ENCODE data around the gene GAS6. TPM values are rescaled to one million over a fixed set of nuclear protein-coding genes. Genes with fewer than 3 reads are reported as not detected.
"Not testable (repeated sequence)": the region's sequence is repeated elsewhere in the genome, so short reads cannot be mapped to it uniquely, and the experiment has no call there.

Gene GAS6
- total and polyA plus RNA-seq, 2 donors (not counting 3 experiments of a cell fraction or from before 2014, with no cell fraction given) = 69.2 to 109 TPM

GRCh38 chr13:113796211-113796963, 67.5 kb downstream of the GAS6 start:
- no peaks in the 10 kb centered on the region for H3K79me2 ChIP-seq (ENCODE audit: control insufficient read depth, insufficient read depth, low read length)
- no peaks in the 10 kb centered on the region for H3K27me3 ChIP-seq (ENCODE audit: control insufficient read depth in 2 of 2, insufficient read depth in 2 of 2, low read length in 2 of 2)
- no peak for TF ChIP-seq POLR2A (IDR thresholded peaks at IDR 0.05; ENCODE audit: low read depth, low read length)
- no peak for TF ChIP-seq MYC (IDR thresholded peaks at IDR 0.05; ENCODE audit: low read depth, low read length)
- no peak for TF ChIP-seq CTCF (IDR thresholded peaks at IDR 0.05; ENCODE audit: extremely low read depth in 1 of 2, insufficient read depth in 1 of 2, low read depth in 1 of 2, low read length in 2 of 2)
- TF ChIP-seq POLR2AphosphoS5 (IDR thresholded peaks at IDR 0.05; ENCODE audit: insufficient read depth, low read depth, low read length) = no peak
- TF ChIP-seq GATA2 (IDR thresholded peaks at IDR 0.05; ENCODE audit: insufficient read depth, insufficient read length, low read depth, low read length) = no peak
- no peak for TF ChIP-seq JUN (IDR thresholded peaks at IDR 0.05; ENCODE audit: borderline replicate concordance, insufficient read depth, insufficient read length, low read depth)
- TF ChIP-seq FOS (IDR thresholded peaks at IDR 0.05; ENCODE audit: borderline replicate concordance, insufficient read depth, low read length) = no peak
- no peak for TF ChIP-seq MAX (IDR thresholded peaks at IDR 0.05; ENCODE audit: insufficient read depth, insufficient read length)
- no peak for TF ChIP-seq EZH2 (IDR thresholded peaks at IDR 0.05; ENCODE audit: borderline replicate concordance, low read depth, low read length, severe bottlenecking)
- intact Hi-C loops (cut with micrococcal nuclease) = no loop called here
- no peak for DNase-seq (ENCODE audit: low read depth, low spot score)
- no peak overlapping the region for H2AFZ ChIP-seq (ENCODE audit: low read depth, low read length)
- no peaks in the 10 kb centered on the region for H3K9me1 ChIP-seq (replicated peaks; ENCODE audit: control insufficient read depth, extremely low read depth, insufficient read depth, low read length)
- dilution Hi-C loops (cut with MboI; ENCODE audit: extremely low pct_ligation_motif_present, low sequenced_read_pairs) = no loop called here
- FAIRE-seq = no peak
- H3K4me2 ChIP-seq (ENCODE audit: insufficient read depth, low read length) = no peak overlapping the region
- no peak overlapping the region for H3K9ac ChIP-seq (replicated peaks; ENCODE audit: extremely low read depth, insufficient read depth, low read length)
- H3K36me3 ChIP-seq (ENCODE audit: control insufficient read depth in 2 of 2, extremely low read depth in 1 of 2, insufficient read depth in 2 of 2, low read length in 2 of 2) = peaks cover 0 to 47% of the 10 kb centered on the region in 2 experiments
- POLR2A ChIA-PET = no interaction called here
- BruUV-seq (replicated peaks) = no TSS peak
- no peak overlapping the region for H3K27ac ChIP-seq (ENCODE audit: insufficient read depth, low read depth, low read length)
- H4K20me1 ChIP-seq (replicated peaks; ENCODE audit: control insufficient read depth, extremely low read depth, insufficient read depth, low read length) = no peaks in the 10 kb centered on the region
- H3K4me3 ChIP-seq (replicated peaks in 1 of 3; ENCODE audit: insufficient read depth in 1 of 3, low read depth in 1 of 3, low read length in 3 of 3) = no peak overlapping the region
- CTCF ChIA-PET = no interaction called here
- H3K4me1 ChIP-seq (ENCODE audit: control insufficient read depth, extremely low read depth, insufficient read depth, low read length) = no peaks in the 10 kb centered on the region
- no peaks in the 10 kb centered on the region for H3K9me3 ChIP-seq (replicated peaks; ENCODE audit: control insufficient read depth, insufficient read depth, low read length)

- intact Hi-C loops (cut with micrococcal nuclease); H4K20me1 ChIP-seq (replicated peaks; ENCODE audit: control insufficient read depth, extremely low read depth, insufficient read depth, low read length); H3K9me1 ChIP-seq (replicated peaks; ENCODE audit: control insufficient read depth, extremely low read depth, insufficient read depth, low read length); H3K9me3 ChIP-seq (replicated peaks; ENCODE audit: control insufficient read depth, insufficient read depth, low read length); CTCF ChIA-PET; DNase-seq (ENCODE audit: low read depth, low spot score); POLR2A ChIA-PET; H3K4me2 ChIP-seq (ENCODE audit: insufficient read depth, low read length); H3K4me3 ChIP-seq (replicated peaks in 1 of 3; ENCODE audit: insufficient read depth in 1 of 3, low read depth in 1 of 3, low read length in 3 of 3); H3K27me3 ChIP-seq (ENCODE audit: control insufficient read depth in 2 of 2, insufficient read depth in 2 of 2, low read length in 2 of 2); H3K4me1 ChIP-seq (ENCODE audit: control insufficient read depth, extremely low read depth, insufficient read depth, low read length); dilution Hi-C loops (cut with MboI; ENCODE audit: extremely low pct_ligation_motif_present, low sequenced_read_pairs); H3K27ac ChIP-seq (ENCODE audit: insufficient read depth, low read depth, low read length); FAIRE-seq; H3K9ac ChIP-seq (replicated peaks; ENCODE audit: extremely low read depth, insufficient read depth, low read length); H3K79me2 ChIP-seq (ENCODE audit: control insufficient read depth, insufficient read depth, low read length); BruUV-seq (replicated peaks); H2AFZ ChIP-seq (ENCODE audit: low read depth, low read length): not testable (repeated sequence)
- peaks cover 0 to 52% of the 10 kb centered on the region in 2 experiments for H3K36me3 ChIP-seq (ENCODE audit: control insufficient read depth in 2 of 2, extremely low read depth in 1 of 2, insufficient read depth in 2 of 2, low read length in 2 of 2)
Observed at GRCh38 chr13:113795362-113795761, 68.5 kb downstream of the GAS6 start.

All from endothelial cell of umbilical vein (primary cell).